ENCODE results near the gene CES2. TPM values are rescaled to one million over a fixed set of nuclear protein-coding genes. Genes with fewer than 3 reads are reported as not detected.
"Not testable (repeated sequence)": the region's sequence is repeated elsewhere in the genome, so short reads cannot be mapped to it uniquely, and the experiment has no call there.

The CES2 gene
- total RNA-seq, 1 donor from 2014 or later, result 26.7 TPM

GRCh38 chr16:66973716-66974115, 38.4 kb downstream of the CES2 start:
- Mint-ChIP-seq H3K9me3 (ENCODE audit: unreplicated experiment) (no peaks in the 10 kb centered on the region), H3K4me1 (ENCODE audit: unreplicated experiment) (peaks cover 8% of the 10 kb centered on the region), H3K27ac (ENCODE audit: unreplicated experiment) (no peak overlapping the region)

GRCh38 chr16:66974156-66974931, 39.0 kb downstream of the CES2 start:
- not testable (repeated sequence) for H3K27ac Mint-ChIP-seq (ENCODE audit: unreplicated experiment); H3K9me3 Mint-ChIP-seq (ENCODE audit: unreplicated experiment); H3K4me1 Mint-ChIP-seq (ENCODE audit: unreplicated experiment); H3K4me3 Mint-ChIP-seq (ENCODE audit: unreplicated experiment); H3K27me3 Mint-ChIP-seq (ENCODE audit: unreplicated experiment); DNase-seq (ENCODE audit: low spot score); H3K36me3 Mint-ChIP-seq (ENCODE audit: low read depth, unreplicated experiment)

More at GRCh38 chr16:66973716-66974115, 38.4 kb downstream of the CES2 start:
- DNase-seq (ENCODE audit: low spot score), result no peak
- Mint-ChIP-seq H3K36me3 (ENCODE audit: low read depth, unreplicated experiment) (no peaks in the 10 kb centered on the region), H3K27me3 (ENCODE audit: unreplicated experiment) (peaks cover 6% of the 10 kb centered on the region), H3K4me3 (ENCODE audit: unreplicated experiment) (no peak overlapping the region)
- TF ChIP-seq CTCF (IDR thresholded peaks at IDR 0.05; ENCODE audit: unreplicated experiment), result no peak

GRCh38 chr16:66974932-66975246, 39.6 kb downstream of the CES2 start:
- H3K36me3 Mint-ChIP-seq (ENCODE audit: low read depth, unreplicated experiment); H3K4me1 Mint-ChIP-seq (ENCODE audit: unreplicated experiment); DNase-seq (ENCODE audit: low spot score); H3K4me3 Mint-ChIP-seq (ENCODE audit: unreplicated experiment); H3K27me3 Mint-ChIP-seq (ENCODE audit: unreplicated experiment); H3K9me3 Mint-ChIP-seq (ENCODE audit: unreplicated experiment): not testable (repeated sequence)
- peak overlapping the region; percentile 48 for H3K27ac Mint-ChIP-seq (ENCODE audit: unreplicated experiment)

DNA sequence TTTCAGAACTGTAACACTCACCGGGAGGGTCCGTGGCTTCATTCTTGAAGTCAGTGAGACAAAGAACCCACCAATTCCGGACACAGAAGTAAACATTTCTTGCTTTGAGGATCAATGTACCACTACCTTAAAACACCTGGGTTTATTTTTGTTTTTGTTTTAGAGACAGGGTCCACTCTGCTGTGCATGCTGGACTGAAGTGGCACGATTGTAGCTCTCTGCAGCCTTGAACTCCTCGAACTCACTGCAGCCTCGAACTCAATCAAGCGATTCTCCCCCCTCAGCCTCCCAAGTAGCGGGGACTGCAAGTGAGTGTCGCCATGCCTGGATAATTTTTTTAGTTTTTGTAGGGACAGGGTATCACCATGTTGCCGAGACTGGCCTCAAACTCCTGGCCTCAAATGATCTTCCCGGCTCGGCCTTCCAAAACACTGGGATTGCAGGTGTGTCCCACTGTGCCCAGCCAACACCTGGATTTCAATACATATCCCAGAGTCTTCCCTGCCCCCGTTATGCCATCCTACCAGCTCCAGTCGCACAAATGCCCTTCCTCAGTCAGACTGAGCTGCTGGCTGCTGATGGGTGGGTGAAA, 40.1 kb downstream of the CES2 start:
- peaks cover 2% of the 10 kb centered on the region for H3K27me3 Mint-ChIP-seq (ENCODE audit: unreplicated experiment)
- peaks cover 8% of the 10 kb centered on the region for H3K4me1 Mint-ChIP-seq (ENCODE audit: unreplicated experiment)
- peak overlapping the region; percentile 48 for H3K27ac Mint-ChIP-seq (ENCODE audit: unreplicated experiment)
- no peaks in the 10 kb centered on the region for H3K36me3 Mint-ChIP-seq (ENCODE audit: low read depth, unreplicated experiment)
- H3K4me3 Mint-ChIP-seq (ENCODE audit: unreplicated experiment), result no peak overlapping the region
- DNase-seq (ENCODE audit: low spot score), result no peak
- no peak for TF ChIP-seq CTCF (IDR thresholded peaks at IDR 0.05; ENCODE audit: unreplicated experiment)
- H3K9me3 Mint-ChIP-seq (ENCODE audit: unreplicated experiment), result no peaks in the 10 kb centered on the region

- no peak for DNase-seq (ENCODE audit: low spot score)
Measured at GRCh38 chr16:66976746-66977145, 41.4 kb downstream of the CES2 start.

More at GRCh38 chr16:66976746-66977145, 41.4 kb downstream of the CES2 start:
- no peak for TF ChIP-seq CTCF (IDR thresholded peaks at IDR 0.05; ENCODE audit: unreplicated experiment)
- Mint-ChIP-seq H3K36me3 (ENCODE audit: low read depth, unreplicated experiment) (no peaks in the 10 kb centered on the region), H3K9me3 (ENCODE audit: unreplicated experiment) (no peaks in the 10 kb centered on the region), H3K4me3 (ENCODE audit: unreplicated experiment) (no peak overlapping the region), H3K27ac (ENCODE audit: unreplicated experiment) (no peak overlapping the region), H3K27me3 (ENCODE audit: unreplicated experiment) (peaks cover under 1% of the 10 kb centered on the region), H3K4me1 (ENCODE audit: unreplicated experiment) (peaks cover 8% of the 10 kb centered on the region)

All from endothelial cell (in vitro differentiated cells).